ENCODE data around the gene CLDND2.

CLDND2 gene

DNA sequence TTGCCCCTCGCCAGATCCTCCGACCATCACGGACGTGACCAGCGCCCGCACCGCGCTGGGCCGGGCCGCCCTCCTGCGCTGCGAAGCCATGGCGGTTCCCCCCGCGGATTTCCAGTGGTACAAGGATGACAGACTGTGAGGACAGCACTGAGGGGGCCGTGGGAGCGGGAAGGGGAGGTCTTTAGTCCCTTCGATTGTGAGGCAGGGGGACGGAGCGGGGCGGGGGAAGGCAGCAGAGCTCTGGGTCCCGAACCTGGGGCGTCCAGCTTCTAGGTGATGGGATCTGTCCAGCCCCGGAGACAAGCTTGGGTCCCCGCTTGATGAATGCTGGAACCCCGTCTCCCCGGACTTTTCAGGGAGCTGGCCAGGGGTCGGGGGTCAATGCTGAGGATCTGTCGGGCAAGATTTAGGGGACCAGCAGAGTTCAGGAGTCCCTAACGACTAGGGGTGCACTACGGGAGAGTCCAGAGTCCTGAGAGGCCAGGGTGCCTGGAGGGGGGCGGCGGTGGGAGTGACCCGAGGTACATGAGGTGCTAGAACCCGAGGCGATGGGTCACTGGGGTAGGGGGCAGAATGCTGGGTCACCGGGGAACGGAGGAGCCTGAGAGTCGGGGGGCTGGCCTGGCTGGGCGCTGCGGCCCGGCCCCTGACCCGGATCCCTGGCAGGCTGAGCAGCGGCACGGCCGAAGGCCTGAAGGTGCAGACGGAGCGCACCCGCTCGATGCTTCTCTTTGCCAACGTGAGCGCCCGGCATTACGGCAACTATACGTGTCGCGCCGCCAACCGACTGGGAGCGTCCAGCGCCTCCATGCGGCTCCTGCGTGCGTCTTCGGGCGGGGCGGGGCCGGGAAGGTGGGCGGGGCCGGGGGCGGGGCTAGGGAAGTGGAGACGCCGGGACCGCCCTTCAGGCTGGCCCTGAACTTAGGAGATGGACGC lies 41.5 kb downstream of the CLDND2 start:
- peak; percentile 33 for DNase-seq

- no peak for DNase-seq
Observed at GRCh38 chr19:51326216-51327065, 42.4 kb downstream of the CLDND2 start.

GRCh38 chr19:51325161-51325976 lies 43.4 kb downstream of the CLDND2 start:
- no peak for DNase-seq

GRCh38 chr19:51324167-51324481 lies 44.7 kb downstream of the CLDND2 start:
- no peak for DNase-seq

DNA sequence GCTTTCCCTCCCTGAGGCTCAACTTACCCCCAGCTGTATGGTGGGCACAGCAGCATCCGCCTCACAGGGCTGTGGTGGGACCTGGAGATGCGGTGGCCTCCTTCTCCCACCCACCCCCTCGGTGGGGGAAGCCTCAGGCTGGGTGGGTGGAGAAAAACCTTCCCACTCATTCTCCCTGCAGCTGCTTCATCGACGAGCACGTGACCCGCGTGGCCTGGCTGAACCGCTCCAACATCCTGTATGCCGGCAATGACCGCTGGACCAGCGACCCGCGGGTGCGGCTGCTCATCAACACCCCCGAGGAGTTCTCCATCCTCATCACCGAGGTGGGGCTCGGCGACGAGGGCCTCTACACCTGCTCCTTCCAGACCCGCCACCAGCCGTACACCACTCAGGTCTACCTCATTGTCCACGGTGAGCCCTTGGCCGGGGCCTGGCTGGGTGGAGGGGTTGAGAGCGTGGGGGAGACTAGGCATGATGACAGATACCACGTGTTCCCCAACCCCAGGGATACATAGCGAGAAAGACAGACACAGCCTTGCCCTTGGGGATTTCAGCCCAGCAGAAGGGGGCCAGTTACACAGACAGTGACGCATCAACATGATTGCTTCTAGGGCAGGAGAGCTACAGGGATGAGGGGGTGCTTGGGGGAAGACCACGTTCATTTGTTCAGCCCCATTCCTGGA lies 45.2 kb downstream of the CLDND2 start:
- DNase-seq, result no peak

GRCh38 chr19:51321799-51322198 lies 47.0 kb downstream of the CLDND2 start:
- DNase-seq, result no peak

DNA sequence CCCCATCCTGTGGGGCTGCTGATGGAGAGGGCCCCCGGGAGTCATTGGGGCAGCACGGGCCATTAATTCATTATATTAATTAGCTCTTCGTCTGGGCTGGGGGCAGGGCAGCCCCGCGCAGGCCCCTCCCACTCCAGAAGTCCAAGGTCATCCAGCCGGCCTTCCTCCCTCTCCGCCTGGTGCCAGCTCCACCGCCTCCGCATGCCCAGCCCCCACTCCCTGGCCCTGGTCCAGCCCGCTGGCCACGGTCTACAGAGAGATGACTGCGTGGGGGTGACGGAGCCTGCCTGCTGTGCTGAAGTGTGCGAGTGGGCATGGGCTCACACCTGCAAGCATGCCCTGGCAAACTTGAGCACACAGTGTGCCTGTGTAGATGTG lies 48.5 kb downstream of the CLDND2 start:
- DNase-seq, result no peak

- no peak for DNase-seq
Observed at GRCh38 chr19:51319649-51320279, 49.0 kb downstream of the CLDND2 start.

- DNase-seq, result no peak
Observed at GRCh38 chr19:51318687-51319648, 49.8 kb downstream of the CLDND2 start.

- no peak for DNase-seq
Observed at GRCh38 chr19:51317968-51318367, 50.8 kb downstream of the CLDND2 start.

GRCh38 chr19:51317376-51317775 lies 51.4 kb downstream of the CLDND2 start:
- DNase-seq, result no peak
